NCI-H748 treated with DMSO at 0.1 percent for 48 hours (cell line): ENCODE measurements around the gene ZNF775.

Experiments used
- DNase-seq: peaks from one replicate; lab custom pipeline; 2025; lab: John Stamatoyannopoulos, UW

Gene ZNF775

DNA sequence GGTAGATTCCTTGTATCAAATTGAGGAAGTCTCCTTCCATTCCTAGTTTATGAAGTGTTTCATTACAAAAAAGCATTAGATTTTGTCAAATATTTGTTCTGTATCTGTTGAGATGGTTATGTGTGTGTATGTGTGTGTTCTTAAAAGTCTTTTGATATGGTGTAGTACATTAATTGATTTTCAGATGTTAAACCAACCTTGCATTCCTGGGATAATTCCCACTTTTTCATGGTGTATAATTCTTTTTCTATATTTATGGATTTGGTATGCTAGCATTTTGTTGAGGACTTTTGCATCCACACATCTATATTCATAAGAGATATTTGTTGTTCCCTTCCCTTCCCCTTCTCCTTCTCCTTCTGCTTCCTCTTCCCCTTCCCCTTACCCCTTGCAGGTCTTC, 62.4 kb downstream of the ZNF775 start:
- DNase-seq: no peak

- DNase-seq: no peak
Measured at GRCh38 chr7:150442811-150443210, 63.7 kb downstream of the ZNF775 start.

DNA sequence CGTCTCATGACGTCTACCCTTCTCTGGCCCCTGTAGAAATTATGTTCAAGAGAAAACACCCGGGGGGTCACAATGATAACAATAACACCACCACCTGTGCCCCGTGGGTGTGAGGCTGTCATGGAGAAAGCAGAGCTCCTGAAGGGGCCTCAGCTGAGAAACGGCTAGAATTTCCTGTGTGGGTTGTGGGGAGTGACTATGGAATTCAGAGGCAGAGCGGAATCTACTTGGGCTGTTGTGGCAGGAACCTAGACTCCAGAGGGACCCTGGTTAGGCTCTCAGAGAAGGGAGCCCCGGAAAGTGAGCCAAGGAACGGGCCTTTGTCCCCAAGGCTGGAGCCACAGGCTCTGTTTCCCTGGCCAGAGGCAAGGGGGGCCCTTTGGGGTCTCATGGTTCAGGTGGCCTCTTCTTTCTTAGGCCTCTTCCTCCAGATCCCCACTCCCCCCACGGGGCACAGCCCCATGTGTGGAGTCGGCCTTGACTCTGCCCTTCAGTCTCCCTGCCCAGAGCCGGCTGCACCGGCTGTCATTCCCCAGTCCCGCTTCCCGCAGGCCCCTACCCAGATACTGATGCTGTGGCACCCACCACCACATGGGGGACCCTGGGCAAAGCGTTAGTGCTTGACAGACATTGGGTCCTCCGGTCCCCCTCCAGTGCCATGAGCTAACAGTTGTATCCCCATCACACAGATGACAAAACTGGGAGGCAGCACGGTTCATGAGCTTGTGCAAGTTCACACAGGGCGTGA, 64.8 kb downstream of the ZNF775 start:
- no peak for DNase-seq

DNA sequence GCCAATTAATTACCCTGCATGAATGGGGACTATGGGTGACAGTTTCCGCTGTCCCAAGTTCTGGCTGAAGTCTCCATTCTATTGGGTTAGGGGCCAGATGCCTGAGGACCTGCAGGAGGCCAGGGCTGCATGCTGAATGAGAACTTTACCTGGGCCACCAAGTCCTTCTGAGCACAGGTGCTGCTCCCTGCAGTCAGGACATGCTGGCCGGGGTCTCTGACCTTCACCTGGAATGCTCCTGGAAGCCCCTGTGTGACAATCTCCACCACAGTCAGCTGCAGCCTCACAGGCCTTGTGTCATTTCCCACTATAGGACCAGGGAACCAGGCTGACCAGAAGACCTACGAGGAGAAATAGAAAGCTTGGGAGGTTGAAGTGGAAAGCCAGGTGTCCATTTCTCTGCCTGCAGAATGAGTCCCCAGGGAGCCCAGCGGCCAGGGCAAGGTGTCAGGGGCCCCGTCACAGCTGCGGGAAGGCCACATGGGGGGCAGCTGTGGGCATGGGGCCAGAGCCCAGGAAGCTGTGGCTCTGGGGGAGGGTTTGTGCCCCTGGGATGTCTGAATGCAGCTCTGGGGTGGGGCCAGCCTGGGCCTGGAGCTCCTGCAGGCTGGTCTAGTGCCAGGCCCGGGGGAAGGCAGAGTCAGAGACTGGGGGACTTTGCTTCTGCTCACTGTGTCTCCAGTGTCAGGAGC, 65.7 kb downstream of the ZNF775 start:
- DNase-seq: no peak

- no peak for DNase-seq
Measured at GRCh38 chr7:150446288-150446938, 67.3 kb downstream of the ZNF775 start.
